Muscle of arm (tissue), 12 donors: ENCODE data around the gene CACNA1B. TPM values are rescaled to one million over a fixed set of nuclear protein-coding genes. Genes with fewer than 3 reads are reported as not detected.
"Not testable (repeated sequence)": the region's sequence is repeated elsewhere in the genome, so short reads cannot be mapped to it uniquely, and the experiment has no call there.

Experiments
- DNase-seq: peaks from one replicate; pipeline ENCODE4 v3.0.0-alpha.2; 2013
- polyA plus RNA-seq, 12 donors: library from polyadenylated mRNA; unstranded; fragments of 120-200 nt; gene quantifications; one replicate each; pipeline ENCODE4 v1.2.1, GENCODE V29; 2013; ENCODE audit not compliant: insufficient read length in 12 of 12

CACNA1B gene
- polyA plus RNA-seq, 12 donors, result 0.28 to 1.2 (median 0.59) TPM; not detected in 2

- DNase-seq, result no peak
Observed at GRCh38 chr9:138114501-138115245, 237.1 kb downstream of the CACNA1B start.

GRCh38 chr9:138115506-138115905 is 237.9 kb downstream of the CACNA1B start:
- DNase-seq, result no peak

GRCh38 chr9:138116521-138116920 is 238.9 kb downstream of the CACNA1B start:
- DNase-seq, result no peak

- no peak for DNase-seq
Observed at GRCh38 chr9:138117101-138117750, 239.6 kb downstream of the CACNA1B start.

GRCh38 chr9:138117836-138118235 is 240.3 kb downstream of the CACNA1B start:
- DNase-seq, result no peak

GRCh38 chr9:138118601-138119071 is 241.1 kb downstream of the CACNA1B start:
- no peak for DNase-seq

- no peak for DNase-seq
Observed at GRCh38 chr9:138119202-138120027, 241.8 kb downstream of the CACNA1B start.

GRCh38 chr9:138120072-138120471 is 242.5 kb downstream of the CACNA1B start:
- DNase-seq, result no peak

GRCh38 chr9:138120511-138121437 is 243.2 kb downstream of the CACNA1B start:
- DNase-seq, result no peak

- no peak for DNase-seq
Observed at GRCh38 chr9:138121438-138122050, 244.0 kb downstream of the CACNA1B start.

- DNase-seq, result no peak
Observed at GRCh38 chr9:138122201-138122600, 244.6 kb downstream of the CACNA1B start.

GRCh38 chr9:138122676-138123075 is 245.1 kb downstream of the CACNA1B start:
- no peak for DNase-seq

GRCh38 chr9:138123086-138123485 is 245.5 kb downstream of the CACNA1B start:
- DNase-seq, result no peak

- not testable (repeated sequence) for DNase-seq
Observed at GRCh38 chr9:138126090-138126857, 248.7 kb downstream of the CACNA1B start.

- DNase-seq, result not testable (repeated sequence)
Observed at GRCh38 chr9:138126858-138127584, 249.4 kb downstream of the CACNA1B start.

- not testable (repeated sequence) for DNase-seq
Observed at GRCh38 chr9:138128027-138128426, 250.4 kb downstream of the CACNA1B start.

GRCh38 chr9:138129318-138129717 is 251.7 kb downstream of the CACNA1B start:
- not testable (repeated sequence) for DNase-seq

GRCh38 chr9:138132946-138133705 is 255.5 kb downstream of the CACNA1B start:
- DNase-seq, result not testable (repeated sequence)
